ENCODE data around the gene FAM222B. TPM values are rescaled to one million over a fixed set of nuclear protein-coding genes. Genes with fewer than 3 reads are reported as not detected.
A peak's percentile ranks its signal among the peaks of the same experiment; 100 is the strongest.

Gene FAM222B
- total RNA-seq, 2 experiments from 2014 or later: 16.8 to 20.8 TPM

DNA sequence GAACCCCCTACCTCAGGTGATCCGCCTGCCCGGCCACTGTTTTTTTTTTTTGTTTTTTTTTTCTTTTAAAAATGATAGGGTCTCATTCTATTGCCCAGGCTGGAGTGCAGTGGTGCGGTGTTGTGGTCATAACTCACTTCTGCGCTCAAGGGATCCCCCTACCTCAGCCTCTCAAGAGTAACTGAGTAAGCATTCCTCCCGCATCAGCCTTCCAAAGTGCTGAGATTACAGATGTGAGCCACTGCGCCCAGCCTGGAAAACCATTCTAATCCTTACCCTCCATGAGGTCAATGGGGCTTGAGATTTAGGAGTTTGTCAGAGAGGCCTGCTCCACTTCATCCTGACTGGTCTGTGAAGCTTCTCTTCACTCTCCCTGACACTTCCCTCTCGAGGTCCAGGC is 24.7 kb upstream of the FAM222B start:
- H3K9me3 Mint-ChIP-seq (ENCODE audit: low read depth): no peaks in the 10 kb centered on the region
- no peaks in the 10 kb centered on the region for H3K27me3 Mint-ChIP-seq
- H3K4me3 Mint-ChIP-seq: no peak overlapping the region
- no peak overlapping the region for H3K27ac Mint-ChIP-seq
- ChIA-PET CTCF (interaction anchor here (1.0 kb wide), 1 partner anchor 104 kb away, joined by 4 read pairs; no protein-coding TSS in a partner anchor), POLR2A (no interaction called here)
- no peaks in the 10 kb centered on the region for H3K36me3 Mint-ChIP-seq (ENCODE audit: low read depth)
- intact Hi-C loops (cut with DNase I, micrococcal nuclease): no loop called here
- DNase-seq: no peak
- H3K4me1 Mint-ChIP-seq: peaks cover 13% of the 10 kb centered on the region
- no peak for ATAC-seq

- CTCF ChIA-PET: interaction anchor here (1.0 to 1.2 kb wide), 2 partner anchors 102 to 103 kb away, joined by 3 to 4 read pairs; no protein-coding TSS in a partner anchor
- H3K27ac Mint-ChIP-seq: no peak overlapping the region
- H3K4me1 Mint-ChIP-seq: peaks cover 3% of the 10 kb centered on the region
- H3K9me3 Mint-ChIP-seq (ENCODE audit: low read depth): no peaks in the 10 kb centered on the region
- DNase-seq (no peak), ATAC-seq (peak; percentile 76)
- H3K27me3 Mint-ChIP-seq: no peaks in the 10 kb centered on the region
- POLR2A ChIA-PET: no interaction called here
- intact Hi-C loops (cut with DNase I, micrococcal nuclease): no loop called here
- no peaks in the 10 kb centered on the region for H3K36me3 Mint-ChIP-seq (ENCODE audit: low read depth)
- H3K4me3 Mint-ChIP-seq: no peak overlapping the region
These were observed 23.6 kb upstream of the FAM222B start for GRCh38 chr17:28865946-28866752.

DNA sequence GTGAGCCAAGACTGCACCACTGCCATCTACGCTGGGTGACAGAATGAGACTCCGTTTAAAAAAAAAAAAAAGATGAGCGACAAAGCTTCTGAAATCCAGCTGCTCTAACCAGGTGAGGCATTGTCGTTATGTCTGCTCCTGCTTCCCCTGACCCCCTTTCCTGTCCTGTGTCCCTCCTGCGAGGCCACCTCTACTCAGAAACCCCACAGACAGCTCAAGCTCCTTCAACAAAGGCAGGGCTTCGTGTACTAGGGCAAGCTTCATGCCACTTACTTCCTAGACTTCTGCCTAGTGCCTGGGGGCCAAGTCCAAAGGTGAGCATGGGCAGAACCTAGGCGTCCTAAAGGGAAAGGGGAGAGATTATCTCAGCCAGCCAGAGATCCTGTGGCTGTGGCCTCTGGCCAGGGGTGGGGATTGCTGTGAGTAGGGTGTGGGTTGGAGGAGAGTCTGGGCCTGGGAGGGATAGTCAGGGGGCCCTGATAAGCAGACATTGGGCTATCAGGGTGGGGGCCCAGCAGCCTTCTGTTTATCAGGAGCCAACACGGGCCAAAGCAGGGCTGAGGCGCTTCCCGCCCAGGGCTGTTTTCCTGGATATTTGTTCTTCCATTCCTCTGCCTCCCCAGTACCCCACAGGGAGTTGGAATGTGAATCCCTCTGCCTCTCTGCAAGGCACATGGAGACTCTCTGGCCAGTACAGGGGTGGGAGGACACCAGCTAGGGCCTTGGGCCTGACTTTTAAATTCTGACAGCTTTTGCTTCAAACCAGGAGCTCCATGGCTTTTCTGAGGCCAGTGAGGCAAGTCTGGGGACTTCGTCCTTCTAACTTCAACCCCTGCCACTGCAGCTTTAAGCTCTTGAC is 22.6 kb upstream of the FAM222B start:
- no peak overlapping the region for H3K27ac Mint-ChIP-seq
- no peaks in the 10 kb centered on the region for H3K9me3 Mint-ChIP-seq (ENCODE audit: low read depth)
- intact Hi-C loops (cut with DNase I, micrococcal nuclease): no loop called here
- no peaks in the 10 kb centered on the region for H3K27me3 Mint-ChIP-seq
- H3K36me3 Mint-ChIP-seq (ENCODE audit: low read depth): peaks cover 3% of the 10 kb centered on the region
- no peaks in the 10 kb centered on the region for H3K4me1 Mint-ChIP-seq
- POLR2A ChIA-PET: no interaction called here
- CTCF ChIA-PET: interaction anchor here (1.1 to 1.2 kb wide), 2 partner anchors 101 to 249 kb away, joined by 3 read pairs; no protein-coding TSS in a partner anchor
- ATAC-seq (no peak), DNase-seq (no peak)
- no peak overlapping the region for H3K4me3 Mint-ChIP-seq

DNA sequence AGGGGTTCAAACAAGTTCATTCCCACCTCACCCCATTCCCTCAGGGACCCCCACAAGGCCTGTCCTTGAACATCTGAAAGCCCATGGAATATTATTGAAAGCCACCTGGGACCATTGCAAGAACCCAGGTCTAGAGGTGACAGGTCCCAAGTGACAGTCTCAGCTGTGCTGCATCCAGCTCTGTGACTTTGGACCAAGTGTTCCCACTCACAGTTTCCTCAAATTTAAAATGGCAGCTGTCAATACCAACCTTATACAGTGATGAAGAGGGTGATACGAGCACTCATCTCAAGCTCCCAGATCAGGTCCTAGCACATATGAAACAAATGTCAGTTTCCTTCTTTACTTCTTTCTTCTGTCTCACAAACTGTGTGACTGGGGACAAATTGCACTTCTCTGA is 21.4 kb upstream of the FAM222B start:
- POLR2A ChIA-PET: no interaction called here
- ATAC-seq (no peak), DNase-seq (no peak)
- intact Hi-C loops (cut with DNase I, micrococcal nuclease): no loop called here
- Mint-ChIP-seq H3K9me3 (ENCODE audit: low read depth) (no peaks in the 10 kb centered on the region), H3K4me3 (no peak overlapping the region), H3K27ac (no peak overlapping the region), H3K27me3 (no peaks in the 10 kb centered on the region), H3K36me3 (ENCODE audit: low read depth) (peaks cover 9% of the 10 kb centered on the region), H3K4me1 (no peaks in the 10 kb centered on the region)
- CTCF ChIA-PET: interaction anchor here (1.1 to 2.0 kb wide), 3 partner anchors 34 to 250 kb away, joined by 3 to 6 read pairs (median 5); no protein-coding TSS in a partner anchor

DNA sequence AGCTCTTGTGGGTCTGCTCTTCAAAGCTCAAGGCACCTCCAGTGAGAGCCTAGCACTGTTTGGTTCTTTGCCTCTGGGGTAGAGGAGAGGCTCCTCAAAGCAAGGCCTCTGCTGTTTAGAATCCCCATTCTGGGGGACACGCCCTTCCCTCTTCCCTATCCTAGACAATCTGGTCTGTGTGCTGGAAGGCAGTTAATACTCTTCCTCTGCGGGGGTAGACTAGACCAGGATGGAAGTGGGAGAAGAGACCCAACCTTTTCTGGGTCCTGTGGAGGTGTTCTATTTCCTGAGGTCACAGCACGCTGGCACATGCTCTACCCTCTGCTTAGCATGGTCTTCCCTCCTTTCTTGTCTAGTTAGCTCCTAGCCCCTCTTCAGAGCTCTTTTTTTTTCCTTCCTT is 20.0 kb upstream of the FAM222B start:
- CTCF ChIA-PET: interaction anchor here (0.6 to 2.0 kb wide), 4 partner anchors 13 to 591 kb away, joined by 3 to 6 read pairs (median 4); no protein-coding TSS in a partner anchor
- H3K27me3 Mint-ChIP-seq: no peaks in the 10 kb centered on the region
- POLR2A ChIA-PET: no interaction called here
- no peak for ATAC-seq
- peaks cover 10% of the 10 kb centered on the region for H3K4me1 Mint-ChIP-seq
- H3K4me3 Mint-ChIP-seq: no peak overlapping the region
- peaks cover 19% of the 10 kb centered on the region for H3K36me3 Mint-ChIP-seq (ENCODE audit: low read depth)
- no peak for DNase-seq
- H3K9me3 Mint-ChIP-seq (ENCODE audit: low read depth): no peaks in the 10 kb centered on the region
- intact Hi-C loops (cut with DNase I, micrococcal nuclease): no loop called here
- no peak overlapping the region for H3K27ac Mint-ChIP-seq

DNA sequence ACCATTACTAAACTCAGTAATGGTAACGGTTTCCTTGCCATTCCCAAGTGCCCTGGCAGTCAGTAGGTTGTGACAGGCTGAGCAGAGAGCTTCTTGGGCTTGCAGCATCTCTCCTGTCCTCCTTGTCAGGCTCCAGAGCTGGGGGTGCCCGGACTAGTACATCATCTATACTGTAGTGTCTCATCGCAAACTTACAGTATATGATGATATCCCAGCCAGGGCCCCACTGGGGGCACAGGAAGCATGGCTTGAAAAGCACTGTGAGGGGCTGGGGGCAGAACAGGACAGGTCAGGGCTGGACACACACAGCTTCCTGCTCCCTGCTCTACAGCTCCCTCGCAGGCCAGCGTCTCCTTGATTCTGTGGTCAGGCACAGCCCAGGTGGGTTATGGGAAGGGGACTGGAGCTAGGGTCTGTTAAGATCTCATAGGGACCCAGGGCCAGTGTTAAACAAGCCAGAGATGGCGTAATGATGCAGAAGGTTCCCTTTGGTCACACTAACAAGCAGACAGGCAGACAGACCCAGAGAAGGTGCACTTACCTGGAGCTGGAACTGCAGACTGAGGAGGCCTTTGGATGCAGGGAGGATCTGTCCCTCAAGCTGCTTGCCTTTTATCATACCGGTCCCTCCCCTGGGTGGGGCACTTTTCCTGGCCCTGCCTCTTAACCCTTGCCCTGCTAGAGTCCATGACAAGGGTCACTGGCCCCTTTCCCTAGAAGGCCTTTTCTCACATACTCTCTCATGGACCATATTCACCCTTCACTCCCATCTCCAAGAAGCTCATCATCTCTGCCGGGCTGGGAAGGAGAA is 19.0 kb upstream of the FAM222B start:
- no peak for ATAC-seq
- Mint-ChIP-seq H3K4me3 (no peak overlapping the region), H3K36me3 (ENCODE audit: low read depth) (peaks cover 24% of the 10 kb centered on the region), H3K27ac (no peak overlapping the region), H3K9me3 (ENCODE audit: low read depth) (no peaks in the 10 kb centered on the region), H3K4me1 (peaks cover 14% of the 10 kb centered on the region), H3K27me3 (no peaks in the 10 kb centered on the region)
- intact Hi-C loops (cut with DNase I, micrococcal nuclease): no loop called here
- CTCF ChIA-PET: interaction anchor here (0.6 to 1.6 kb wide), 8 partner anchors 10 to 592 kb away, joined by 3 to 6 read pairs (median 3); no protein-coding TSS in a partner anchor
- no peak for DNase-seq
- POLR2A ChIA-PET: interaction anchor here (0.7 to 1.0 kb wide), 2 partner anchors 10 to 20 kb away, joined by 4 to 7 read pairs; no protein-coding TSS in a partner anchor

DNA sequence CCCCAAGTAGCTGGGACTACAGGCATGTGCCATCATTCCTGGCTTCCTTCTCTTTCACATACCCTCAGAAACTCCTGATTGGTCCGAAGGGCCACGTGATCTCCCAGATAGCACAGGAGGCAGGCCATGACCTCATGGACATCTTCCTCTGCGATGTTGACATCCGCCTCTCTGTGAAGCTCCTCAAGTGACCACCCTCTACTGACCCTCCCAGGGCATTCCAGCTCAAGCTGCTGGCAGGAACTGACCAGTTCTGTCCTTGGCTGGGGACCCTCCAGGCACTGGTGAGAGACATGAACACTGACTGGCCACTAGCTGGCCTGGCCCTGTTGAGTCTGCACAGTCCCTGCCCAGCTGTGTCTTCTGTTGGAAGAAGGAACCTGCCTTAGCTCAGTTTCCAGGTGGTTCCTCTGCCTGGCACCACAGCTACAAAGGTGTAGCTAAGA is 17.8 kb upstream of the FAM222B start:
- ChIA-PET CTCF (interaction anchor here (0.8 kb wide), 2 partner anchors 18 to 33 kb away, joined by 3 read pairs; no protein-coding TSS in a partner anchor), POLR2A (interaction anchor here (0.6 kb wide), 1 partner anchor 49 kb away, joined by 3 read pairs; no protein-coding TSS in a partner anchor)
- intact Hi-C loops (cut with DNase I, micrococcal nuclease): no loop called here
- Mint-ChIP-seq H3K4me3 (no peak overlapping the region), H3K27me3 (no peaks in the 10 kb centered on the region), H3K27ac (no peak overlapping the region), H3K9me3 (ENCODE audit: low read depth) (no peaks in the 10 kb centered on the region), H3K36me3 (ENCODE audit: low read depth) (peaks cover 30% of the 10 kb centered on the region), H3K4me1 (peaks cover 19% of the 10 kb centered on the region)
- DNase-seq (no peak), ATAC-seq (no peak)

DNA sequence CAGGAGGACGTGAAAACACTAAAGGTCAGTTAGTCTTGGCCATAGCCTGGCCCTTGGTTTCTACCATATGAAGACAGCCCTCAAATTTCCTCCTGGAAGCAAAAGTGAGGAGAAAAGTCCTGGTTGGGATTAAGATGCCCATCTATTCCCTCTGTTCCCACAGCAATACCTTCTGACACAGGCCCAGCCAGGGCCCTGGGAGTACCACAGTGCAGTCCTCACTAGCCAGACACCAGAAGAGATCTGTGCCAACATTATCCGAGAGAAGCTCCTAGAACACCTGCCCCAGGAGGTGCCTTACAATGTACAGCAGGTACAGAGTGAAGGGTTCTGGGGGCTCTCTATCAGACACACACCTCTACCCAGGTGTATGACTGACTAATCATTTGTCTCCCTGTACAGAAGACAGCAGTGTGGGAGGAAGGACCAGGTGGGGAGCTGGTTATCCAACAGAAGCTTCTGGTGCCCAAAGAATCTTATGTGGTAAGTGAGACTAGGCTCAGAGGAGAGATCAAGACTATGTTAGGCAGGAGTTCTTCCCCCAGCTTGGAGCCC is 16.3 kb upstream of the FAM222B start:
- no peak for ATAC-seq
- no peak overlapping the region for H3K27ac Mint-ChIP-seq
- POLR2A ChIA-PET: interaction anchor here (0.5 to 1.0 kb wide), 2 partner anchors 31 to 62 kb away, joined by 3 to 4 read pairs; no protein-coding TSS in a partner anchor
- CTCF ChIA-PET: interaction anchor here (0.7 to 1.6 kb wide), 6 partner anchors 10 to 133 kb away, joined by 3 to 6 read pairs (median 4); partner anchors contain the start of gene TLCD1
- no peaks in the 10 kb centered on the region for H3K9me3 Mint-ChIP-seq (ENCODE audit: low read depth)
- peaks cover 24% of the 10 kb centered on the region for H3K4me1 Mint-ChIP-seq
- intact Hi-C loops (cut with DNase I, micrococcal nuclease): loop anchor here in 1 of 2 experiments (5.0 kb wide), 2 partner anchors 47 to 93 kb away; partner anchors contain the start of gene PHF12
- no peak overlapping the region for H3K4me3 Mint-ChIP-seq
- DNase-seq: no peak
- H3K27me3 Mint-ChIP-seq: no peaks in the 10 kb centered on the region
- H3K36me3 Mint-ChIP-seq (ENCODE audit: low read depth): peaks cover 30% of the 10 kb centered on the region

- H3K9me3 Mint-ChIP-seq (ENCODE audit: low read depth): no peaks in the 10 kb centered on the region
- CTCF ChIA-PET: interaction anchor here (0.7 to 1.6 kb wide), 7 partner anchors 10 to 132 kb away, joined by 3 to 6 read pairs (median 4); partner anchors contain the start of gene TLCD1
These were observed 15.6 kb upstream of the FAM222B start for GRCh38 chr17:28857905-28858800.

More at GRCh38 chr17:28857905-28858800, 15.6 kb upstream of the FAM222B start:
- Mint-ChIP-seq H3K27ac (peak overlapping the region; percentile 59), H3K4me1 (peaks cover 24% of the 10 kb centered on the region), H3K4me3 (no peak overlapping the region), H3K27me3 (no peaks in the 10 kb centered on the region), H3K36me3 (ENCODE audit: low read depth) (peaks cover 30% of the 10 kb centered on the region)
- POLR2A ChIA-PET: interaction anchor here (0.5 to 1.0 kb wide), 2 partner anchors 30 to 61 kb away, joined by 3 to 4 read pairs; no protein-coding TSS in a partner anchor
- ATAC-seq (no peak), DNase-seq (no peak)
- intact Hi-C loops (cut with DNase I, micrococcal nuclease): loop anchor here in 1 of 2 experiments (5.0 kb wide), 2 partner anchors 46 to 94 kb away; partner anchors contain the start of gene PHF12

All from activated CD4-positive, alpha-beta T cell treated with anti-CD3 and anti-CD28 coated beads for 36 hours (primary cell).